Gastrocnemius medialis (tissue), 4 donors: ENCODE measurements around the gene CD82. TPM values are rescaled to one million over a fixed set of nuclear protein-coding genes. Genes with fewer than 3 reads are reported as not detected.
A peak's percentile ranks its signal among the peaks of the same experiment; 100 is the strongest.

ENCODE experiments used
- ATAC-seq, 2 donors: fragments of 150-250 bp; one replicate each; pipeline ENCODE4 v1.9.1; 2016
- DNase-seq, 2 donors: peaks; one replicate each; pipeline ENCODE4 v3.0.0-alpha.2; 2019
- H3K27ac ChIP-seq, 4 donors: fragments of 200-600 bp; sonication (generic); 1 replicate in 1 of 4; 2 replicates in 3 of 4; pipeline ENCODE4 v1.5.1; 2016 to 2018; ENCODE audit warnings: mild to moderate bottlenecking in 2 of 4, moderate library complexity in 1 of 4
- H3K27me3 ChIP-seq, 3 donors: fragments of 200-600 bp; sonication (generic) in 2 of 3; 1 replicate in 1 of 3; 2 replicates in 2 of 3; pipeline versions ENCODE4 v1.5.1 to v1.6.0; 2016 to 2019; ENCODE audit warnings: mild to moderate bottlenecking in 1 of 3, moderate library complexity in 1 of 3
- H3K36me3 ChIP-seq, 2 donors: fragments of 200-600 bp; sonication (generic) in 1 of 2; one replicate each; pipeline ENCODE4 v1.5.1; 2017 to 2018
- H3K4me1 ChIP-seq, 2 donors: fragments of 200-600 bp; sonication (generic) in 1 of 2; one replicate each; pipeline ENCODE4 v1.5.1; 2016 to 2017; ENCODE audit warnings: mild to moderate bottlenecking in 2 of 2
- H3K4me3 ChIP-seq, 4 donors: fragments of 200-600 bp; sonication (generic) in 3 of 4; 1 replicate in 1 of 4; 2 replicates in 3 of 4; pipeline ENCODE4 v1.5.1; 2016 to 2019; ENCODE audit warnings: mild to moderate bottlenecking in 2 of 4
- H3K9me3 ChIP-seq, 3 donors: fragments of 200-600 bp; sonication (generic) in 2 of 3; 1 replicate in 1 of 3; 2 replicates in 2 of 3; pipeline ENCODE4 v1.5.1; 2016 to 2019
- CTCF ChIP-seq, 5 experiments: fragments of 450-650 bp in 3 of 5; fragments of 200-600 bp in 2 of 5; sonication (generic) in 2 of 5; IDR thresholded peaks in 4 of 5; conservative IDR thresholded peaks in 1 of 5; 1 replicate in 4 of 5; 2 replicates in 1 of 5; pipeline ENCODE4 v1.5.1; 2016 to 2019; ENCODE audit warnings: antibody characterized with exemption in 5 of 5, mild to moderate bottlenecking in 3 of 5, moderate library complexity in 3 of 5
- POLR2A ChIP-seq, 2 donors: fragments of 450-650 bp; IDR thresholded peaks; one replicate each; pipeline ENCODE4 v1.6.1; 2017; ENCODE audit warnings: antibody characterized with exemption in 2 of 2, mild to moderate bottlenecking in 2 of 2, moderate library complexity in 2 of 2
- in situ Hi-C, 4 donors: fragments of 200-750 bp; cut with MboI; loops; one replicate each; pipeline versions ENCODE4 v1.15.0 to v1.8.0; 2017; ENCODE audit warnings: low sequenced_read_pairs in 4 of 4
- intact Hi-C: fragments of 100-400 bp; cut with DNase I; formaldehyde crosslinking; loops from one replicate; pipeline ENCODE4 v1.15.1; 2023; ENCODE audit warnings: low total_unique reads
- total RNA-seq, 4 donors: library from RNA; depleted of rRNA; stranded (reverse); fragments of >200 nt; gene quantifications; one replicate each; pipeline versions ENCODE4 v1.1.0 to v1.2.3, GENCODE V29; 2016

The CD82 gene
- total RNA-seq, 4 donors from 2014 or later = 4.5 to 17.5 (median 13.5) TPM

- no peak for ATAC-seq
These were observed 7.9 kb downstream of the CD82 start for GRCh38 chr11:44573333-44573732.

GRCh38 chr11:44574610-44575287, 9.3 kb downstream of the CD82 start:
- Histone ChIP-seq H3K27me3 (no peaks in the 10 kb centered on the region), H3K36me3 (no peaks in the 10 kb centered on the region), H3K4me3 (no peak overlapping the region), H3K4me1 (peaks cover 6 to 13% of the 10 kb centered on the region in 2 donors), H3K27ac (no peak overlapping the region), H3K9me3 (no peaks in the 10 kb centered on the region)
- in situ Hi-C loops = no loop called here
- ATAC-seq = no peak
- TF ChIP-seq CTCF (IDR thresholded peaks at IDR 0.05 in 4 of 5, conservative IDR thresholded peaks at IDR 0.05 in 1 of 5) (no peak), POLR2A (IDR thresholded peaks at IDR 0.05) (no peak)
- intact Hi-C loops = no loop called here
- DNase-seq = no peak

More at GRCh38 chr11:44573333-44573732, 7.9 kb downstream of the CD82 start:
- in situ Hi-C loops (no loop called here), intact Hi-C loops (no loop called here)
- Histone ChIP-seq H3K9me3 (no peaks in the 10 kb centered on the region), H3K27me3 (no peaks in the 10 kb centered on the region), H3K4me1 (peaks cover 13 to 19% of the 10 kb centered on the region in 2 donors), H3K27ac (no peak overlapping the region), H3K36me3 (no peaks in the 10 kb centered on the region), H3K4me3 (no peak overlapping the region)
- TF ChIP-seq CTCF (IDR thresholded peaks at IDR 0.05 in 4 of 5, conservative IDR thresholded peaks at IDR 0.05 in 1 of 5) (no peak), POLR2A (IDR thresholded peaks at IDR 0.05) (no peak)
- no peak for DNase-seq

- intact Hi-C loops (no loop called here), in situ Hi-C loops (no loop called here)
- Histone ChIP-seq H3K27me3 (no peaks in the 10 kb centered on the region), H3K4me1 (peaks cover 6 to 13% of the 10 kb centered on the region in 2 donors), H3K9me3 (no peaks in the 10 kb centered on the region), H3K36me3 (no peaks in the 10 kb centered on the region), H3K27ac (no peak overlapping the region), H3K4me3 (no peak overlapping the region)
- TF ChIP-seq POLR2A (IDR thresholded peaks at IDR 0.05) (no peak), CTCF (IDR thresholded peaks at IDR 0.05 in 4 of 5, conservative IDR thresholded peaks at IDR 0.05 in 1 of 5) (no peak)
- DNase-seq (no peak), ATAC-seq (no peak)
These were observed 9.8 kb downstream of the CD82 start for GRCh38 chr11:44575288-44575672.

- in situ Hi-C loops = no loop called here
- DNase-seq = no peak
These were observed 10.5 kb downstream of the CD82 start for GRCh38 chr11:44575962-44576361.

More at GRCh38 chr11:44575962-44576361, 10.5 kb downstream of the CD82 start:
- Histone ChIP-seq H3K36me3 (no peaks in the 10 kb centered on the region), H3K9me3 (no peaks in the 10 kb centered on the region), H3K4me1 (peaks cover 4 to 13% of the 10 kb centered on the region in 2 donors), H3K4me3 (no peak overlapping the region), H3K27me3 (no peaks in the 10 kb centered on the region), H3K27ac (no peak overlapping the region)
- TF ChIP-seq CTCF (IDR thresholded peaks at IDR 0.05 in 4 of 5, conservative IDR thresholded peaks at IDR 0.05 in 1 of 5) (no peak), POLR2A (IDR thresholded peaks at IDR 0.05) (no peak)
- peak; percentile 58 to 75 for ATAC-seq
- intact Hi-C loops = no loop called here
